ENCODE data around the gene ZMYND8. TPM values are rescaled to one million over a fixed set of nuclear protein-coding genes. Genes with fewer than 3 reads are reported as not detected.

Gene ZMYND8
- total RNA-seq, 1 donor from 2014 or later = 109 TPM

- peaks cover 2% of the 10 kb centered on the region for H3K27me3 Mint-ChIP-seq (ENCODE audit: unreplicated experiment)
- H3K36me3 Mint-ChIP-seq (ENCODE audit: low read depth, unreplicated experiment) = peaks cover 22% of the 10 kb centered on the region
- TF ChIP-seq, protein P1, sequence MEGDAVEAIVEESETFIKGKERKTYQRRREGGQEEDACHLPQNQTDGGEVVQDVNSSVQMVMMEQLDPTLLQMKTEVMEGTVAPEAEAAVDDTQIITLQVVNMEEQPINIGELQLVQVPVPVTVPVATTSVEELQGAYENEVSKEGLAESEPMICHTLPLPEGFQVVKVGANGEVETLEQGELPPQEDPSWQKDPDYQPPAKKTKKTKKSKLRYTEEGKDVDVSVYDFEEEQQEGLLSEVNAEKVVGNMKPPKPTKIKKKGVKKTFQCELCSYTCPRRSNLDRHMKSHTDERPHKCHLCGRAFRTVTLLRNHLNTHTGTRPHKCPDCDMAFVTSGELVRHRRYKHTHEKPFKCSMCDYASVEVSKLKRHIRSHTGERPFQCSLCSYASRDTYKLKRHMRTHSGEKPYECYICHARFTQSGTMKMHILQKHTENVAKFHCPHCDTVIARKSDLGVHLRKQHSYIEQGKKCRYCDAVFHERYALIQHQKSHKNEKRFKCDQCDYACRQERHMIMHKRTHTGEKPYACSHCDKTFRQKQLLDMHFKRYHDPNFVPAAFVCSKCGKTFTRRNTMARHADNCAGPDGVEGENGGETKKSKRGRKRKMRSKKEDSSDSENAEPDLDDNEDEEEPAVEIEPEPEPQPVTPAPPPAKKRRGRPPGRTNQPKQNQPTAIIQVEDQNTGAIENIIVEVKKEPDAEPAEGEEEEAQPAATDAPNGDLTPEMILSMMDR (IDR thresholded peaks at IDR 0.05; ENCODE audit: unreplicated experiment) = no peak
- H3K4me3 Mint-ChIP-seq (ENCODE audit: unreplicated experiment) = no peak overlapping the region
- no peaks in the 10 kb centered on the region for H3K9me3 Mint-ChIP-seq (ENCODE audit: unreplicated experiment)
- peaks cover 30% of the 10 kb centered on the region for H3K4me1 Mint-ChIP-seq (ENCODE audit: unreplicated experiment)
- DNase-seq (ENCODE audit: low spot score) = no peak
- H3K27ac Mint-ChIP-seq (ENCODE audit: unreplicated experiment) = peak overlapping the region; percentile 19
These were observed 49.6 kb downstream of the ZMYND8 start for GRCh38 chr20:47306755-47307370.

DNA sequence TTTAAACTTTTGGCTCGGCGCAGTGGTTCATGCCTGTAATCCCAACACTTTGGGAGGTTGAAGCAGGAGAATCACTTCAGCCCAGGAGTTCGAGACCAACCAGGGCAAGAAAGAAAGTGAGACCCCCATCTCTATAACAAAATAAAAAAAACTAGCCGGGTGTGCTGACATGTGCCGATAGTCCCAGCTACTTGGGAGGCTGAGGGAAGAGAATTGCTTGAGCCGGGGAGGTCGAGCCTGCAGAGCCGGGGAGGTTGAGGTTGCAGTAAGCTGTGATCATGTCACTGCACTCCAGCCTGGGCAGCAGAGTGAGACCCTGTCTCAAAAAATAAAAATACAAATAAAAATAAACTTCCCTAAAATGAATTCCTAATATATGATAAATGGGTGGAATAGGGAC is 50.4 kb downstream of the ZMYND8 start:
- DNase-seq (ENCODE audit: low spot score) = no peak
- Mint-ChIP-seq H3K36me3 (ENCODE audit: low read depth, unreplicated experiment) (peaks cover 24% of the 10 kb centered on the region), H3K9me3 (ENCODE audit: unreplicated experiment) (no peaks in the 10 kb centered on the region), H3K4me3 (ENCODE audit: unreplicated experiment) (no peak overlapping the region), H3K27me3 (ENCODE audit: unreplicated experiment) (no peaks in the 10 kb centered on the region), H3K27ac (ENCODE audit: unreplicated experiment) (no peak overlapping the region), H3K4me1 (ENCODE audit: unreplicated experiment) (peaks cover 26% of the 10 kb centered on the region)
- TF ChIP-seq, protein P1 (IDR thresholded peaks at IDR 0.05; ENCODE audit: unreplicated experiment) = no peak

- Mint-ChIP-seq H3K9me3 (ENCODE audit: unreplicated experiment) (no peaks in the 10 kb centered on the region), H3K4me1 (ENCODE audit: unreplicated experiment) (peaks cover 22% of the 10 kb centered on the region), H3K4me3 (ENCODE audit: unreplicated experiment) (no peak overlapping the region), H3K36me3 (ENCODE audit: low read depth, unreplicated experiment) (peaks cover 20% of the 10 kb centered on the region), H3K27ac (ENCODE audit: unreplicated experiment) (no peak overlapping the region), H3K27me3 (ENCODE audit: unreplicated experiment) (no peaks in the 10 kb centered on the region)
- TF ChIP-seq, protein P1 (IDR thresholded peaks at IDR 0.05; ENCODE audit: unreplicated experiment) = no peak
- no peak for DNase-seq (ENCODE audit: low spot score)
These were observed 50.8 kb downstream of the ZMYND8 start for GRCh38 chr20:47305667-47306066.

GRCh38 chr20:47304287-47304686 is 52.2 kb downstream of the ZMYND8 start:
- no peak for DNase-seq (ENCODE audit: low spot score)
- Mint-ChIP-seq H3K4me3 (ENCODE audit: unreplicated experiment) (no peak overlapping the region), H3K27me3 (ENCODE audit: unreplicated experiment) (no peaks in the 10 kb centered on the region), H3K4me1 (ENCODE audit: unreplicated experiment) (peaks cover 22% of the 10 kb centered on the region), H3K9me3 (ENCODE audit: unreplicated experiment) (no peaks in the 10 kb centered on the region), H3K27ac (ENCODE audit: unreplicated experiment) (no peak overlapping the region), H3K36me3 (ENCODE audit: low read depth, unreplicated experiment) (peaks cover 19% of the 10 kb centered on the region)
- TF ChIP-seq, protein P1 (IDR thresholded peaks at IDR 0.05; ENCODE audit: unreplicated experiment) = no peak

- H3K27me3 Mint-ChIP-seq (ENCODE audit: unreplicated experiment) = no peaks in the 10 kb centered on the region
- H3K4me3 Mint-ChIP-seq (ENCODE audit: unreplicated experiment) = no peak overlapping the region
- H3K27ac Mint-ChIP-seq (ENCODE audit: unreplicated experiment) = no peak overlapping the region
- DNase-seq (ENCODE audit: low spot score) = no peak
- H3K36me3 Mint-ChIP-seq (ENCODE audit: low read depth, unreplicated experiment) = peaks cover 19% of the 10 kb centered on the region
- no peaks in the 10 kb centered on the region for H3K9me3 Mint-ChIP-seq (ENCODE audit: unreplicated experiment)
- H3K4me1 Mint-ChIP-seq (ENCODE audit: unreplicated experiment) = peaks cover 22% of the 10 kb centered on the region
- TF ChIP-seq, protein P1 (IDR thresholded peaks at IDR 0.05; ENCODE audit: unreplicated experiment) = no peak
These were observed 52.8 kb downstream of the ZMYND8 start for GRCh38 chr20:47303736-47304135.
